Measurements from ENCODE around the gene FGF1. TPM values are rescaled to one million over a fixed set of nuclear protein-coding genes. Genes with fewer than 3 reads are reported as not detected.

Gene FGF1
- polyA plus RNA-seq, 3 donors = not detected

DNA sequence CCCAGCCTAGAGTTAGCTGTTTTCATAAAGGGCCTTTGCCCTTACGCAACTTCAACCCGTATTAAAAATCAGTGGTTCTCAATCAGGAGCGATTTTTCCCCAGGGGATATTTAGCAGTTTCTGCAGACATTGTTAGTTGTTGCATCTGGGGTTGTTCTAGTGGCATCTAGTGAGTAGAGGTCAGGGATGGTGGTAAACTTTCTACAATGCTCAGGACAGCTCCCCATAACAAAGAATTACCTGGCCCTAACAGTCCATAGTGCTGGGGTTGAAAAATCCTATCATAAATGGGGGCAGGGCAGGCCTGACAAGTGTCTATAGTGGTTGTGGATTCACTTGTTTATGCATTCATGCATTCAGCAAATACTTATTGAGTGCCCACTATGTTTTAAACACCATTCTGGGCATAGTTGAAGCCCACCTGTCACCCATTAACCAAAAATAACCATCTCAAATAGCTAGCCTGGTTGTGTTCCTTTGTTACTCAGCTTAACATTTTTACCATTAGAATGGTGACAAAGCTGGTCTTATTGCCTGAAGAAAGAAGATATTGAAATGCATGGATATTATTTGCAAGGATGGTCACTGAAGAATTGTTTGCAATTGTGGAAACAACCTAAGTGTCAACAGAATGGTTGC is 15.9 kb upstream of the FGF1 start:
- Histone ChIP-seq H3K79me2 (ENCODE audit: insufficient read depth, low read length) (no peaks in the 10 kb centered on the region), H3K36me3 (replicated peaks in 1 of 2; ENCODE audit: control insufficient read depth in 1 of 2, insufficient read depth in 2 of 2, low read length in 2 of 2) (no peaks in the 10 kb centered on the region), H3K4me1 (ENCODE audit: control insufficient read depth in 1 of 2, insufficient read depth in 2 of 2, low read length in 2 of 2) (no peaks in the 10 kb centered on the region), H3K9ac (ENCODE audit: insufficient read depth, low read length, poor library complexity, severe bottlenecking) (no peak overlapping the region), H3K4me3 (replicated peaks in 1 of 3; ENCODE audit: low read depth in 2 of 3, low read length in 3 of 3) (no peak overlapping the region), H4K20me1 (ENCODE audit: insufficient read depth, low read length) (no peaks in the 10 kb centered on the region), H3K9me3 (replicated peaks in 1 of 2; ENCODE audit: control insufficient read depth in 1 of 2, insufficient read depth in 1 of 2, low read length in 2 of 2) (peaks cover 0 to 5% of the 10 kb centered on the region in 2 donors), H3K27ac (ENCODE audit: low read depth in 1 of 2, low read length in 2 of 2) (no peak overlapping the region), H3K4me2 (replicated peaks; ENCODE audit: extremely low read depth, low read length, poor library complexity, severe bottlenecking) (no peak overlapping the region), H2AFZ (ENCODE audit: insufficient read depth, low read depth, low read length, poor library complexity, severe bottlenecking) (no peak overlapping the region), H3K27me3 (ENCODE audit: control insufficient read depth in 2 of 2, insufficient read depth in 2 of 2, low read length in 2 of 2) (no peaks in the 10 kb centered on the region)
- peaks cover 0 to 15% (median 2%) of the 10 kb centered on the region in 3 donors for H3K27me3 Mint-ChIP-seq (ENCODE audit: low read depth in 3 of 3)
- intact Hi-C loops (cut with micrococcal nuclease) = loop anchor here (5.0 to 10.0 kb wide), 2 partner anchors 44 to 547 kb away; no protein-coding TSS in a partner anchor
- WGBS (ENCODE audit: insufficient coverage) = 80% methylated on average over 2 of the region's 3 CpGs
- peaks cover 2% of the 10 kb centered on the region for H3K4me1 Mint-ChIP-seq
- H3K4me3 Mint-ChIP-seq = no peak overlapping the region
- H3K36me3 Mint-ChIP-seq = no peaks in the 10 kb centered on the region
- peaks cover 0 to 11% (median 8%) of the 10 kb centered on the region in 7 donors for H3K9me3 Mint-ChIP-seq
- TF ChIP-seq, protein P1, sequence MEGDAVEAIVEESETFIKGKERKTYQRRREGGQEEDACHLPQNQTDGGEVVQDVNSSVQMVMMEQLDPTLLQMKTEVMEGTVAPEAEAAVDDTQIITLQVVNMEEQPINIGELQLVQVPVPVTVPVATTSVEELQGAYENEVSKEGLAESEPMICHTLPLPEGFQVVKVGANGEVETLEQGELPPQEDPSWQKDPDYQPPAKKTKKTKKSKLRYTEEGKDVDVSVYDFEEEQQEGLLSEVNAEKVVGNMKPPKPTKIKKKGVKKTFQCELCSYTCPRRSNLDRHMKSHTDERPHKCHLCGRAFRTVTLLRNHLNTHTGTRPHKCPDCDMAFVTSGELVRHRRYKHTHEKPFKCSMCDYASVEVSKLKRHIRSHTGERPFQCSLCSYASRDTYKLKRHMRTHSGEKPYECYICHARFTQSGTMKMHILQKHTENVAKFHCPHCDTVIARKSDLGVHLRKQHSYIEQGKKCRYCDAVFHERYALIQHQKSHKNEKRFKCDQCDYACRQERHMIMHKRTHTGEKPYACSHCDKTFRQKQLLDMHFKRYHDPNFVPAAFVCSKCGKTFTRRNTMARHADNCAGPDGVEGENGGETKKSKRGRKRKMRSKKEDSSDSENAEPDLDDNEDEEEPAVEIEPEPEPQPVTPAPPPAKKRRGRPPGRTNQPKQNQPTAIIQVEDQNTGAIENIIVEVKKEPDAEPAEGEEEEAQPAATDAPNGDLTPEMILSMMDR (IDR thresholded peaks at IDR 0.05) = no peak
- no peak for DNase-seq
- H3K27ac Mint-ChIP-seq = no peak overlapping the region

DNA sequence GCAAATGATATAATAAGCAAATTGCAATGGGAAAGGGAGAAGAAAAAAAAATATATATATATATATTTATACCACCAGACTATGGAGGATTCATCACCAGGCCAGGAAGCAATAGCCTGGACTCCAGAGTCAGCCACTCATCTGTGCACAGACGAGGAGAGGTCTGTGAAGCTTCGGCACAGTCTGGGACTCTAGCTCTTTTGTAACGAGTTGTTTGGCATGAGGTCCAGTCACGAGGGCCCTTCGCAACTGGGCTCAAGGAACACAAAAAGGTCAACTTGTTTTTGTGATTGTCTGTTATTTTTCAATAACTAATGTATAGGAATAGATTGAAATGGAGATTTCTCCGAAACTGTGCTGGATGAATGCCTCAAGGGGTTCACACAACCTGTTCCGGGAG is 14.7 kb upstream of the FGF1 start:
- Mint-ChIP-seq H3K27me3 (ENCODE audit: low read depth in 3 of 3) (peaks cover 0 to 14% (median 4%) of the 10 kb centered on the region in 3 donors), H3K9me3 (peaks cover 0 to 11% (median 8%) of the 10 kb centered on the region in 7 donors), H3K4me3 (no peak overlapping the region), H3K36me3 (no peaks in the 10 kb centered on the region), H3K27ac (no peak overlapping the region), H3K4me1 (peaks cover 2% of the 10 kb centered on the region)
- Histone ChIP-seq H3K4me1 (ENCODE audit: control insufficient read depth in 1 of 2, insufficient read depth in 2 of 2, low read length in 2 of 2) (no peaks in the 10 kb centered on the region), H4K20me1 (ENCODE audit: insufficient read depth, low read length) (no peaks in the 10 kb centered on the region), H3K4me2 (replicated peaks; ENCODE audit: extremely low read depth, low read length, poor library complexity, severe bottlenecking) (no peak overlapping the region), H3K9me3 (replicated peaks in 1 of 2; ENCODE audit: control insufficient read depth in 1 of 2, insufficient read depth in 1 of 2, low read length in 2 of 2) (peaks cover 0 to 5% of the 10 kb centered on the region in 2 donors), H3K27me3 (ENCODE audit: control insufficient read depth in 2 of 2, insufficient read depth in 2 of 2, low read length in 2 of 2) (no peaks in the 10 kb centered on the region), H3K36me3 (replicated peaks in 1 of 2; ENCODE audit: control insufficient read depth in 1 of 2, insufficient read depth in 2 of 2, low read length in 2 of 2) (no peaks in the 10 kb centered on the region), H3K9ac (ENCODE audit: insufficient read depth, low read length, poor library complexity, severe bottlenecking) (no peak overlapping the region), H3K4me3 (replicated peaks in 1 of 3; ENCODE audit: low read depth in 2 of 3, low read length in 3 of 3) (no peak overlapping the region), H3K27ac (ENCODE audit: low read depth in 1 of 2, low read length in 2 of 2) (no peak overlapping the region), H3K79me2 (ENCODE audit: insufficient read depth, low read length) (no peaks in the 10 kb centered on the region), H2AFZ (ENCODE audit: insufficient read depth, low read depth, low read length, poor library complexity, severe bottlenecking) (no peak overlapping the region)
- DNase-seq = no peak
- intact Hi-C loops (cut with micrococcal nuclease) = loop anchor here (5.0 to 10.0 kb wide), 2 partner anchors 43 to 546 kb away; no protein-coding TSS in a partner anchor
- TF ChIP-seq, protein P1 (IDR thresholded peaks at IDR 0.05) = no peak
- WGBS (ENCODE audit: insufficient coverage) = 100% methylated on average over 4 of the region's 7 CpGs

Measured in CD14-positive monocyte (primary cell).